ENCODE results near the gene IPMK.

GRCh38 chr10:58171146-58171545 lies 96.5 kb downstream of the IPMK start:
- TF ChIP-seq CTCF (IDR thresholded peaks at IDR 0.05) = no peak
- TF ChIP-seq EZH2 (IDR thresholded peaks at IDR 0.05) = no peak
- no peak for TF ChIP-seq EZH2phosphoT487 (IDR thresholded peaks at IDR 0.05)
